ENCODE results near the gene ZNF432.

DNA sequence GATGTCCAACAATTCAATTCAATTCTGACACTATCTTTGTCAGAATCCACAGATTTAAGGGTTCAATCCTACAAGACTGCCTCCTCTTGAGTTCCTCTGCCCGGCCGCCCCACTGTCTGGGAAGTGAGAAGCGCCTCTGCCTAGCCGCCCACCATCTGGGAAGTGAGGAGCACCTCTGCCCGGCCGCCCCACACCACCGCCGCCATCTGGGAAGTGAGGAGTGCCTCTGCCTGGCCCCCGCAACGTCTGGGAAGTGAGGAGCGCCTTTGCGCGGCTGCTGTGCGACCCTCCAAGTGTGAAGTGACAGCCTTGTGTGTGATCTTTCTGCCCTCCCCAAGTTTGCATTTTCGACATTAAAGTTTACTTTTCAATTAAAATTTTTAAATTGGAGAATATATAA, 26.4 kb downstream of the ZNF432 start:
- TF ChIP-seq, protein P1, sequence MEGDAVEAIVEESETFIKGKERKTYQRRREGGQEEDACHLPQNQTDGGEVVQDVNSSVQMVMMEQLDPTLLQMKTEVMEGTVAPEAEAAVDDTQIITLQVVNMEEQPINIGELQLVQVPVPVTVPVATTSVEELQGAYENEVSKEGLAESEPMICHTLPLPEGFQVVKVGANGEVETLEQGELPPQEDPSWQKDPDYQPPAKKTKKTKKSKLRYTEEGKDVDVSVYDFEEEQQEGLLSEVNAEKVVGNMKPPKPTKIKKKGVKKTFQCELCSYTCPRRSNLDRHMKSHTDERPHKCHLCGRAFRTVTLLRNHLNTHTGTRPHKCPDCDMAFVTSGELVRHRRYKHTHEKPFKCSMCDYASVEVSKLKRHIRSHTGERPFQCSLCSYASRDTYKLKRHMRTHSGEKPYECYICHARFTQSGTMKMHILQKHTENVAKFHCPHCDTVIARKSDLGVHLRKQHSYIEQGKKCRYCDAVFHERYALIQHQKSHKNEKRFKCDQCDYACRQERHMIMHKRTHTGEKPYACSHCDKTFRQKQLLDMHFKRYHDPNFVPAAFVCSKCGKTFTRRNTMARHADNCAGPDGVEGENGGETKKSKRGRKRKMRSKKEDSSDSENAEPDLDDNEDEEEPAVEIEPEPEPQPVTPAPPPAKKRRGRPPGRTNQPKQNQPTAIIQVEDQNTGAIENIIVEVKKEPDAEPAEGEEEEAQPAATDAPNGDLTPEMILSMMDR (IDR thresholded peaks at IDR 0.05): no peak
- TF ChIP-seq POLR2A (IDR thresholded peaks at IDR 0.05) (no peak), EP300 (IDR thresholded peaks at IDR 0.05) (no peak)
